BJ (cell line): Measurements from ENCODE around the gene RAB43. TPM values are rescaled to one million over a fixed set of nuclear protein-coding genes. Genes with fewer than 3 reads are reported as not detected.

Experiments
- CTCF ChIA-PET: fragments of 350-600 bp; formaldehyde crosslinking; extraction: SDS; loops from one replicate; lab custom pipeline; 2021; ENCODE audit warnings: antibody characterized with exemption, inconsistent platforms; lab: Yijun Ruan, JAX
- POLR2A ChIA-PET: fragments of 300-600 bp; sonication (Branson Sonifier 250); formaldehyde crosslinking; extraction: SDS; loops from one replicate; lab custom pipeline; 2021; ENCODE audit warnings: antibody characterized with exemption; lab: Charles Lee
- DNase-seq: peaks from one replicate; pipeline ENCODE4 v3.0.0-alpha.2; 2011; ENCODE audit warnings: low read depth
- H3K27me3 ChIP-seq: 2 replicates; pipeline ENCODE4 v1.6.0; 2011; ENCODE audit warnings: low read length; ENCODE audit not compliant: control insufficient read depth, insufficient read depth
- H3K36me3 ChIP-seq: 2 replicates; pipeline ENCODE4 v1.5.1; 2011; ENCODE audit warnings: low read length; ENCODE audit not compliant: control insufficient read depth, insufficient read depth
- H3K4me3 ChIP-seq: 2 replicates; pipeline ENCODE4 v1.5.1; 2011; ENCODE audit warnings: low read depth, mild to moderate bottlenecking, control low read depth, low read length
- polyA plus RNA-seq: library from polyadenylated mRNA; depleted of rRNA; stranded (reverse); fragments of >200 nt; gene quantifications from 2 replicates; pipeline ENCODE4 v1.2.3, GENCODE V29; 2011
- TF ChIP-seq, protein P1 (sequence below): IDR thresholded peaks from 2 replicates; pipeline ENCODE4 v1.5.1; 2011; ENCODE audit warnings: low read depth, mild to moderate bottlenecking, control low read depth, inconsistent platforms, low read length, moderate library complexity; ENCODE audit not compliant: insufficient read depth

The RAB43 gene
- polyA plus RNA-seq, 1 experiment, result 16.1 TPM

DNA sequence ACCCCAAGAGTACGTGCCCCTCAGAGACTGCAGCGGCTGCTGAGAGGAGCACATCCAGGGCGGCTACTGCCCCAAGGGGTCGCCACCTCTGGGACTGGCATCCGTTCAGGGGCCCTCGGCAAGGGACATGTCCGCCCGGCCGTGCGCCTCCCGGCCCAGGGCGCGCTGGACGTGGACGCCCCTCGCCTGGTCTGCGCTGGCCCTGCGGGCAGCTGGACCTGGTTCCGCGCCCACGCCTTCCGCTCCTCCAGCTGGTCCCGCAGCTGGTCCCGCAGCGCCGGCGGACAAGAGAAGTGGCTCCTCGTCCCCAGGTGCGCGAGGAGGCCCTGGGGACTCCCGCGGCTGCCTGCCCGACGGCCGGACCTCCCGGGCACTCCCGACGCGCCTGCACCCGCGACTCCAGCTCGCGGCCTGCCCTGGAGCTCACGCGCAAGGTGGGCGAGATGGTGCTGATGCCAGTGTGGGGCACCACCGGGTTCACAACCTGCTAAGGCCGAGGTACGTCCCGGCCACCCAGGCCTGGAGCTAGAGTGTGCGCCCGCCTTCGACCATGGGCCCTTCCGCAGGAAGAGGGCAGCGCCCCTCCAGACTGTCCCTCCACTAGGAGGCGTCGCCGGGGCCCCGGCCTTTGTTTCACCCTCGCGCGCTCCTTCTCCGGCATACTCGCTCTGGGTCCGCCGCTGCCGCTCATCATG lies 75.4 kb downstream of the RAB43 start:
- ChIA-PET POLR2A (no interaction called here), CTCF (interaction anchor here (1.0 to 1.3 kb wide), 2 partner anchors 10 to 13 kb away, joined by 3 to 4 read pairs; no protein-coding TSS in a partner anchor)
- no peak overlapping the region for H3K4me3 ChIP-seq

GRCh38 chr3:129045675-129046036 lies 75.9 kb downstream of the RAB43 start:
- Histone ChIP-seq H3K4me3 (no peak overlapping the region), H3K36me3 (no peaks in the 10 kb centered on the region), H3K27me3 (peaks cover 12% of the 10 kb centered on the region)
- TF ChIP-seq, protein P1, sequence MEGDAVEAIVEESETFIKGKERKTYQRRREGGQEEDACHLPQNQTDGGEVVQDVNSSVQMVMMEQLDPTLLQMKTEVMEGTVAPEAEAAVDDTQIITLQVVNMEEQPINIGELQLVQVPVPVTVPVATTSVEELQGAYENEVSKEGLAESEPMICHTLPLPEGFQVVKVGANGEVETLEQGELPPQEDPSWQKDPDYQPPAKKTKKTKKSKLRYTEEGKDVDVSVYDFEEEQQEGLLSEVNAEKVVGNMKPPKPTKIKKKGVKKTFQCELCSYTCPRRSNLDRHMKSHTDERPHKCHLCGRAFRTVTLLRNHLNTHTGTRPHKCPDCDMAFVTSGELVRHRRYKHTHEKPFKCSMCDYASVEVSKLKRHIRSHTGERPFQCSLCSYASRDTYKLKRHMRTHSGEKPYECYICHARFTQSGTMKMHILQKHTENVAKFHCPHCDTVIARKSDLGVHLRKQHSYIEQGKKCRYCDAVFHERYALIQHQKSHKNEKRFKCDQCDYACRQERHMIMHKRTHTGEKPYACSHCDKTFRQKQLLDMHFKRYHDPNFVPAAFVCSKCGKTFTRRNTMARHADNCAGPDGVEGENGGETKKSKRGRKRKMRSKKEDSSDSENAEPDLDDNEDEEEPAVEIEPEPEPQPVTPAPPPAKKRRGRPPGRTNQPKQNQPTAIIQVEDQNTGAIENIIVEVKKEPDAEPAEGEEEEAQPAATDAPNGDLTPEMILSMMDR, result no peak
- CTCF ChIA-PET, result interaction anchor here (1.0 to 1.3 kb wide), 2 partner anchors 9 to 13 kb away, joined by 3 to 4 read pairs; no protein-coding TSS in a partner anchor
- DNase-seq, result no peak
- POLR2A ChIA-PET, result no interaction called here

More for the DNA sequence above, 75.4 kb downstream of the RAB43 start:
- H3K36me3 ChIP-seq, result no peaks in the 10 kb centered on the region
- no peak for DNase-seq
- H3K27me3 ChIP-seq, result peaks cover 12% of the 10 kb centered on the region
- TF ChIP-seq, protein P1, result 0 out of 2 replicates have a peak, but pooled peaks have one; percentile 7

- H3K27me3 ChIP-seq, result peaks cover 25% of the 10 kb centered on the region
- DNase-seq, result no peak
- H3K36me3 ChIP-seq, result no peaks in the 10 kb centered on the region
- ChIA-PET CTCF (interaction anchor here (0.6 to 4.2 kb wide), 4 partner anchors 12 to 199 kb away, joined by 3 to 26 read pairs (median 3); no protein-coding TSS in a partner anchor), POLR2A (no interaction called here)
- no peak overlapping the region for H3K4me3 ChIP-seq
- TF ChIP-seq, protein P1, result no peak
Measured at GRCh38 chr3:129040579-129041300, 80.9 kb downstream of the RAB43 start.

DNA sequence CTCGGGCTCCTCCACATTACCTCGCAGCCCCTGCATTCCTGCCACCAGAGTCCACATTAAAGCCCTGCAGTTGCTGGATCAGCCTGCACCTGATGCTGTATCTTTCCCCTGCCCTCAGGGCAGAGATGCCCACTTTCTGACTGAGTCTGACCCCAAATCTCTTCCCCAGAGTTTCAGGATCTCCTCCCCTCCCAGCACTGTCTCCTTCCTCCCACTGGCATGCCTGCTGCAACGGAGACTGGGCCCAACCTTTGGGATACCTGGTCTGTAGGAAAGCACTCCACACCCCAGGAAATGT lies 81.6 kb downstream of the RAB43 start:
- CTCF ChIA-PET, result interaction anchor here (1.0 to 4.2 kb wide), 2 partner anchors 13 to 16 kb away, joined by 3 to 26 read pairs; no protein-coding TSS in a partner anchor
- POLR2A ChIA-PET, result no interaction called here
- TF ChIP-seq, protein P1, result no peak
- Histone ChIP-seq H3K36me3 (no peaks in the 10 kb centered on the region), H3K27me3 (peaks cover 25% of the 10 kb centered on the region), H3K4me3 (no peak overlapping the region)
- DNase-seq, result no peak

- Histone ChIP-seq H3K4me3 (no peak overlapping the region), H3K27me3 (peaks cover 25% of the 10 kb centered on the region), H3K36me3 (no peaks in the 10 kb centered on the region)
- POLR2A ChIA-PET, result no interaction called here
- TF ChIP-seq, protein P1, result no peak
- no peak for DNase-seq
- CTCF ChIA-PET, result interaction anchor here (1.0 to 2.2 kb wide), 2 partner anchors 14 to 16 kb away, joined by 3 to 14 read pairs; no protein-coding TSS in a partner anchor
Measured at GRCh38 chr3:129039271-129040038, 82.1 kb downstream of the RAB43 start.
